HepG2 (cell line): ENCODE measurements around the gene THEM4. TPM values are rescaled to one million over a fixed set of nuclear protein-coding genes. Genes with fewer than 3 reads are reported as not detected.

Experiments
- AHDC1 ChIP-seq: sonication (generic); formaldehyde crosslinking; IDR thresholded peaks from 2 replicates; pipeline ENCODE4 v1.5.1; 2020; ENCODE audit warnings: mild to moderate bottlenecking, missing genetic modification reagents, borderline replicate concordance
- MLX ChIP-seq: IDR thresholded peaks from 2 replicates; pipeline ENCODE4 v1.6.1; 2016
- PAXIP1 ChIP-seq: sonication (generic); formaldehyde crosslinking; conservative IDR thresholded peaks from 2 replicates; pipeline ENCODE4 v1.4.0; 2020; ENCODE audit warnings: mild to moderate bottlenecking, missing genetic modification reagents, moderate library complexity
- SP4 ChIP-seq: sonication (generic); formaldehyde crosslinking; IDR thresholded peaks from 2 replicates; pipeline ENCODE4 v1.8.1; 2023; ENCODE audit warnings: mild to moderate bottlenecking, missing genetic modification reagents
- ZNF251 ChIP-seq: sonication (generic); formaldehyde crosslinking; IDR thresholded peaks from 2 replicates; pipeline ENCODE4 v1.9.0; 2021; ENCODE audit warnings: mild to moderate bottlenecking, missing genetic modification reagents
- ZNF331 ChIP-seq: sonication (generic); formaldehyde crosslinking; IDR thresholded peaks from 2 replicates; pipeline ENCODE4 v1.4.0; 2020; ENCODE audit warnings: missing genetic modification reagents
- ZNF775 ChIP-seq: sonication (generic); formaldehyde crosslinking; IDR thresholded peaks from 2 replicates; pipeline ENCODE4 v1.4.0; 2020; ENCODE audit warnings: missing genetic modification reagents, mild to moderate bottlenecking, moderate library complexity, borderline replicate concordance
- polyA plus RNA-seq, 8 experiments: library from polyadenylated mRNA; depleted of rRNA in 3 of 8; stranded (reverse) in 7 of 8; unstranded in 1 of 8; fragments of >200 nt; fragmentation: Illumina TruSeq in 4 of 8; extraction: Trizol in 4 of 8; gene quantifications; 2 replicates each; pipeline versions ENCODE4 v1.2.1 to v1.2.3, GENCODE V29; 2011 to 2016; ENCODE audit warnings: low read depth in 4 of 8, missing spikeins in 1 of 8, mixed read lengths in 1 of 8; ENCODE audit not compliant: insufficient read depth in 1 of 8
- total RNA-seq, 5 experiments: library from RNA; depleted of rRNA; stranded (reverse); fragments of >200 nt; fragmentation: Illumina TruSeq; extraction: Trizol; gene quantifications; 2 replicates each; pipeline ENCODE4 v1.2.3, GENCODE V29; 2016; ENCODE audit warnings: low read depth in 1 of 5
- TF ChIP-seq, protein P1 (sequence below): IDR thresholded peaks from 2 replicates; pipeline ENCODE4 v1.6.1; 2016; ENCODE audit warnings: low read depth
- TF ChIP-seq, protein P2 (sequence below): sonication (generic); IDR thresholded peaks from 2 replicates; pipeline ENCODE4 v1.6.1; 2016; ENCODE audit warnings: low read depth, borderline replicate concordance
- TF ChIP-seq, protein P3 (sequence below): sonication (generic); formaldehyde crosslinking; IDR thresholded peaks from 2 replicates; pipeline ENCODE4 v1.4.0; 2020; ENCODE audit warnings: missing genetic modification reagents, mild to moderate bottlenecking, borderline replicate concordance

Gene THEM4
- total and polyA plus RNA-seq, 2 of the 13 experiments (the other 11 are each of a cell fraction or from before 2014, with no cell fraction given): 10.9 to 13.9 TPM

DNA sequence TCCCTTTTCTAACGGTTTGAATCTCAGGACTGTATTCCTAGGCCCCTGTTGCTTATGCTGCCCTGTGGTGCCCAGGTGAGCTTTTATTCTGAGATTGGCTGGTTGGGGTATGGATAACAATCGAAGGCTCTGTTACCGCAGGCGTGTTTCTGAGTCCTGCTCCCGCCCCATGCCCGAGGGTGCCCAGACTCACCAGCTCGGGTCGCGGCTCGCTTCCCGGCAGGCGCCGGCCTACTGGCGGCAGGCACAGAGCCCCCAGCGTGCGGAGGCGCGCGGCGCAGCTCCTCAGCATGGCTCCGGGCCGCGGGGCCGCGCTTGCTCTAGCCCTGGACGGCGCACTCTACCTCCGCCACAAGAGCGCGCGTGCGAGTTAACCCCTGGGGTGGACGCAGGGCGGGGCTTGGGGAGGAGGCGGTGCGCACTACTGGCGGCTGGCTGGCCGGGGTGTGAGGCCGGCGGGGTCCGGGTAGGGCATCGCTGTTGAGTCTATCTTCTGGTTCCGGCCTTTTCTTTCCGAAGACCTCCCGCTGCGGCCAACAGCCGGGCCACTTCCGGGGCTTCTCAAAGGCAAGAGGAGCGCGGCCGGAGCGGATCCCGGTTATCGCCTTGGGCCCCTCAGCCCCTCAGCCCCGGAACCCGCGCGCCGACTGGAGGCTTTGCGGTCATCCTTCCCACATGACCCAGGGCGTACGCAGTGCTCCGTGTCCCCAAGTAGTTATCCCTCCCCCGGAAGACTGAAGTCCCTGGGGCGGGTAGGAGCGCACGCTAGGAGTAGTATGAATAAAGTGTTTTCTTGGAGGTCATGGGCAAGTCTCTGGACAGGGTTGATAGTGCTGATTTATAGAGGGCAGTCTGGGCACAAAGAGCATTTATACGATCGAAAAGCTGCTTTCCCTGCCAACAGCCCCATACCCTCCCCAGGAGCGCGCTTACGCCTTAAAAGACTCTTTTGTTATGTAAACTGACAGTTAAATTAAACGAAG, at the start of gene THEM4 (continued):
- peak; percentile 74; the same call in 1 of the 2 replicates for TF ChIP-seq AHDC1 (CRISPR knock-in tag)
- no peak for TF ChIP-seq ZNF775 (CRISPR knock-in tag)
- TF ChIP-seq, protein P1, sequence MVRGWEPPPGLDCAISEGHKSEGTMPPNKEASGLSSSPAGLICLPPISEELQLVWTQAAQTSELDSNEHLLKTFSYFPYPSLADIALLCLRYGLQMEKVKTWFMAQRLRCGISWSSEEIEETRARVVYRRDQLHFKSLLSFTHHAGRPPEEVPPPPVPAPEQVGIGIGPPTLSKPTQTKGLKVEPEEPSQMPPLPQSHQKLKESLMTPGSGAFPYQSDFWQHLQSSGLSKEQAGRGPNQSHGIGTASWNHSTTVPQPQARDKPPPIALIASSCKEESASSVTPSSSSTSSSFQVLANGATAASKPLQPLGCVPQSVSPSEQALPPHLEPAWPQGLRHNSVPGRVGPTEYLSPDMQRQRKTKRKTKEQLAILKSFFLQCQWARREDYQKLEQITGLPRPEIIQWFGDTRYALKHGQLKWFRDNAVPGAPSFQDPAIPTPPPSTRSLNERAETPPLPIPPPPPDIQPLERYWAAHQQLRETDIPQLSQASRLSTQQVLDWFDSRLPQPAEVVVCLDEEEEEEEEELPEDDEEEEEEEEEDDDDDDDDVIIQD (CRISPR knock-in tag): peak; percentile 78
- TF ChIP-seq, protein P2, sequence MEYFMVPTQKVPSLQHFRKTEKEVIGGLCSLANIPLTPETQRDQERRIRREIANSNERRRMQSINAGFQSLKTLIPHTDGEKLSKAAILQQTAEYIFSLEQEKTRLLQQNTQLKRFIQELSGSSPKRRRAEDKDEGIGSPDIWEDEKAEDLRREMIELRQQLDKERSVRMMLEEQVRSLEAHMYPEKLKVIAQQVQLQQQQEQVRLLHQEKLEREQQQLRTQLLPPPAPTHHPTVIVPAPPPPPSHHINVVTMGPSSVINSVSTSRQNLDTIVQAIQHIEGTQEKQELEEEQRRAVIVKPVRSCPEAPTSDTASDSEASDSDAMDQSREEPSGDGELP: peak; percentile 63; the same call in 1 of the 2 replicates
- TF ChIP-seq ZNF331 (CRISPR knock-in tag): peak; percentile 84; the same call in 1 of the 2 replicates
- TF ChIP-seq, protein P3, sequence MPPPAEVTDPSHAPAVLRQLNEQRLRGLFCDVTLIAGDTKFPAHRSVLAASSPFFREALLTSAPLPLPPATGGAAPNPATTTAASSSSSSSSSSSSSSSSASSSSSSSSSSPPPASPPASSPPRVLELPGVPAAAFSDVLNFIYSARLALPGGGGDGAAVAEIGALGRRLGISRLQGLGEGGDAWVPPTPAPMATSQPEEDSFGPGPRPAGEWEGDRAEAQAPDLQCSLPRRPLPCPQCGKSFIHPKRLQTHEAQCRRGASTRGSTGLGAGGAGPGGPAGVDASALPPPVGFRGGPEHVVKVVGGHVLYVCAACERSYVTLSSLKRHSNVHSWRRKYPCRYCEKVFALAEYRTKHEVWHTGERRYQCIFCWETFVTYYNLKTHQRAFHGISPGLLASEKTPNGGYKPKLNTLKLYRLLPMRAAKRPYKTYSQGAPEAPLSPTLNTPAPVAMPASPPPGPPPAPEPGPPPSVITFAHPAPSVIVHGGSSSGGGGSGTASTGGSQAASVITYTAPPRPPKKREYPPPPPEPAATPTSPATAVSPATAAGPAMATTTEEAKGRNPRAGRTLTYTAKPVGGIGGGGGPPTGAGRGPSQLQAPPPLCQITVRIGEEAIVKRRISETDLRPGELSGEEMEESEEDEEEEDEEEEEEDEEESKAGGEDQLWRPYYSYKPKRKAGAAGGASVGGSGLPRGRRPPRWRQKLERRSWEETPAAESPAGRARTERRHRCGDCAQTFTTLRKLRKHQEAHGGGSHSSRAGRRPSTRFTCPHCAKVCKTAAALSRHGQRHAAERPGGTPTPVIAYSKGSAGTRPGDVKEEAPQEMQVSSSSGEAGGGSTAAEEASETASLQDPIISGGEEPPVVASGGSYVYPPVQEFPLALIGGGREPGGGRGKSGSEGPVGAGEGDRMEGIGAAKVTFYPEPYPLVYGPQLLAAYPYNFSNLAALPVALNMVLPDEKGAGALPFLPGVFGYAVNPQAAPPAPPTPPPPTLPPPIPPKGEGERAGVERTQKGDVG (CRISPR knock-in tag): peak; percentile 25; the same call in 1 of the 2 replicates
- TF ChIP-seq ZNF251 (CRISPR knock-in tag): no peak
- peak; percentile 18; the same call in 1 of the 2 replicates for TF ChIP-seq MLX
- TF ChIP-seq SP4 (CRISPR knock-in tag): peak; percentile 95
- TF ChIP-seq PAXIP1 (CRISPR knock-in tag): peak; percentile 49
